VCaP (cell line): ENCODE results near the gene GTF3C4.
A peak's percentile ranks its signal among the peaks of the same experiment; 100 is the strongest.

ENCODE experiments used
- H3K27ac ChIP-seq: fragments of 450-650 bp; 2 replicates; pipeline ENCODE4 v1.5.1; 2017
- CTCF ChIP-seq: fragments of 450-650 bp; conservative IDR thresholded peaks from 2 replicates; pipeline ENCODE4 v1.5.1; 2017; ENCODE audit warnings: mild to moderate bottlenecking, moderate library complexity

The GTF3C4 gene

GRCh38 chr9:132647355-132647754, 22.9 kb upstream of the GTF3C4 start:
- H3K27ac ChIP-seq = peak overlapping the region; percentile 80
- no peak for TF ChIP-seq CTCF

GRCh38 chr9:132647806-132648205, 22.5 kb upstream of the GTF3C4 start:
- H3K27ac ChIP-seq = peak overlapping the region; percentile 80
- no peak for TF ChIP-seq CTCF

DNA sequence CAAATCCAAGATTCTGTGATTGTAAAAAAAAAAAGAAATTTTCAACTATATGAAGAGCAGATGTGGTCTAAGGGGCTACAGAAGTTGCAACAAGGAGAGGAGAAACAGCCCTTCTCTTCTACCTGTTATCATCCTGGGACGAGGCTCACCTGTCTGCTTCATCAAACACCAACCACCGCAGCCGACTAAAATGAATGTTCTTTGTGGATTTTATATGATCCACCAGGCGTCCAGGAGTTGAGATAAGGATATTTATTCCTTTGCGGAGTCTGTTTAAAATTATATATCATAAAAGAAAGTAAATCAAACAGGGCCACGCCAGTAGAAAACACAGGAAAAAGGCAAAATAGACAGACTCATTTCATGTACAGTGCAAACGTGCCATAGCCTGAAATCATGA, 22.0 kb upstream of the GTF3C4 start:
- TF ChIP-seq CTCF = no peak
- peak overlapping the region; percentile 80 for H3K27ac ChIP-seq

DNA sequence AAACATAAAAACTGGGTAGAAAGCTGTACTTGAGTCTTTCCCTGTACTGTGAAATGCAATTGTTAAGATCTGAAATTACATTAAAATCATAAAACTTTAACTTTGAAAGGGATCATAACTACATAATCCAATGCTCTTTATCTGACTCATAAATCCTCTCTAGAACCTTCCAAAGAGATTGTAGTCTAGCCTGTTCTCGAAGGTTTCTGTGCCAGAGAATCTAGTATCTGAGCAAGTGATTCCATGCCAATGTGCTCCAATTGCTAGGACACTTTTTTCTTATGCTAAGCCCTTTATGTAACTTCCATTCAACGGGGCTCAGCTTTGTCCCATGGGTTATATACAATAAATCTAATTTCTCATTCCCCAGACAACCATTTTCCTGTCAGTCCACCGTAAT, 21.6 kb upstream of the GTF3C4 start:
- H3K27ac ChIP-seq = peak overlapping the region; percentile 80
- no peak for TF ChIP-seq CTCF

GRCh38 chr9:132651259-132651658, 19.0 kb upstream of the GTF3C4 start:
- TF ChIP-seq CTCF = peak; percentile 85
- H3K27ac ChIP-seq = peak overlapping the region; percentile 80

GRCh38 chr9:132656299-132656698, 14.0 kb upstream of the GTF3C4 start:
- H3K27ac ChIP-seq = no peak overlapping the region
- TF ChIP-seq CTCF = no peak

DNA sequence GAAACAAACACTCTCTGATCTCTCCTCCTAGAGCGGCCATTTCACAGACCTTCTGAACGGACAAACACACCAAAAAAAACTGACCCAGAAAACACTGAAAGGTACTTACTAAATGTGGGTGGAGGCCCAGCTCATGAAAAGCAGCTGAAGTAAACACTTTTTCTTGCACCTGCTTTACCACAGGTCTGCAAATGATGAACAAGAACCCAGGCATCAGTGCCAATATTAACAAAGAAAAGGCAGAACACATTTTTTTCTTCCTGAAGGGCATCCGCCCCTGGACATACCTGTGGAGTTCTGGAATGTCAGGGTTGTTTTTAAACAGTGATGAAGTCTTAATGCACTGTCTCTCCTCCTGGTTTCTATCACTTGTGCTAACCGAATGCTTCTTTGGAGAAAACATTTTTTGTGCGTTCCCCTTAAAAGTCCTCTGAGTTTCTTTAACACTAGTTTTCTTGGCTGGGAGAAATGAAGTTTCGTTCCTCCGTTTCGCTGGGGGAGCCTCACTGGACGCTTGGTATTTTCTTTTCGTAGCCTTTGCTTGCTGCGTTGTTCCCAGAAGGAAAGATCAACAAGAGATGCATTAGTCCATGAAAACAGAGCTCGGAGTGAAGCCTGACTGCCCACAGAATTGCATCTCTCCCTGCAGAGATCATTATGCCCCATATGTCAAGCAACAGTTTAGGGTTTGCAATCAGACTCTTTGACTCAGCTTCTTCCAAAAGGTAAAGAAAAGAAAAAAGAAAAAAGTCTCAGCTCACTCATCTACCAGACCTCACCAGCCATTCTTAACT, 7.9 kb upstream of the GTF3C4 start:
- no peak overlapping the region for H3K27ac ChIP-seq
- TF ChIP-seq CTCF = no peak
